ENCODE measurements around the gene PIGH.
"Not testable (repeated sequence)": the region's sequence is repeated elsewhere in the genome, so short reads cannot be mapped to it uniquely, and the experiment has no call there.

The PIGH gene

DNA sequence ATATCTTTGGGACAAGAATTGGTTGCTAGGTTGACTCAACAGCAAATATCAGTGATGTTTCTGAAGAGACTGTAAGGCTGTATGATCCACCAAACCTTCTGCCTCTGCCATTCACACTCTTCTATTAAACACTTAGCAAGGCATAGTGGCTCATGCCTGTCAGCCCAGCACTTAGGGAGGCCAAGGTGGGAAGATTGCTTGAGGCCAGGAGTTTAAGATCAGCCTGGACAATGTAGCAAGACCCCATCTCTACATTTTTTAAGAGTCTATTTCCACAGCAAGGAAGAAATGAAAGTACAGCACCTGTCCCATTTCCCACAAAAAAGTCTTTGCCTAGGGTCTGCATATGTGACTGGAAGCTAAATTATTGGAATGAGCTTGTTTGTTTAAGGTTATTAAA is 27.5 kb upstream of the PIGH start:
- H3K4me2 ChIP-seq (ENCODE audit: low read length), result no peak overlapping the region
- H3K79me1 ChIP-seq (ENCODE audit: low read length), result no peaks in the 10 kb centered on the region
- no peak overlapping the region for H4K12ac ChIP-seq (ENCODE audit: low read depth, low read length)
- H3K4me1 ChIP-seq (ENCODE audit: control insufficient read depth in 1 of 2, insufficient read depth in 2 of 2, low read length in 2 of 2), result no peaks in the 10 kb centered on the region
- no peak overlapping the region for H2BK120ac ChIP-seq (ENCODE audit: insufficient read depth, low read length, poor library complexity)
- peaks cover 0 to 2% of the 10 kb centered on the region in 2 experiments for H3K36me3 ChIP-seq (ENCODE audit: control insufficient read depth in 1 of 2, insufficient read depth in 2 of 2, low read length in 2 of 2)
- H2AFZ ChIP-seq (ENCODE audit: insufficient read depth, low read length, poor library complexity), result no peak overlapping the region
- DNase-seq, result no peak
- no peak overlapping the region for H3K4me3 ChIP-seq (ENCODE audit: low read depth, low read length)
- H3K27ac ChIP-seq (ENCODE audit: low read depth, low read length), result no peak overlapping the region
- no peak overlapping the region for H2AK5ac ChIP-seq (ENCODE audit: low read length)
- H3K4ac ChIP-seq (ENCODE audit: low read depth, low read length), result no peak overlapping the region
- H2BK12ac ChIP-seq (ENCODE audit: low read length), result no peak overlapping the region
- H4K8ac ChIP-seq (ENCODE audit: low read depth, low read length), result no peak overlapping the region
- no peak overlapping the region for H3K23ac ChIP-seq (ENCODE audit: low read length)
- no peaks in the 10 kb centered on the region for H3K79me2 ChIP-seq (ENCODE audit: control insufficient read depth, insufficient read depth, low read length, poor library complexity)
- H3K14ac ChIP-seq (ENCODE audit: low read length), result no peak overlapping the region
- no peaks in the 10 kb centered on the region for H3K9me3 ChIP-seq (ENCODE audit: insufficient read depth, low read depth, low read length)
- no peak overlapping the region for H3K9ac ChIP-seq (ENCODE audit: low read length)
- H2BK5ac ChIP-seq (ENCODE audit: low read depth, low read length, poor library complexity), result no peak overlapping the region
- no peak overlapping the region for H3K18ac ChIP-seq (ENCODE audit: low read length)
- H4K91ac ChIP-seq (ENCODE audit: low read depth, low read length), result no peak overlapping the region
- H3K27me3 ChIP-seq (ENCODE audit: insufficient read depth, low read length), result no peaks in the 10 kb centered on the region

DNA sequence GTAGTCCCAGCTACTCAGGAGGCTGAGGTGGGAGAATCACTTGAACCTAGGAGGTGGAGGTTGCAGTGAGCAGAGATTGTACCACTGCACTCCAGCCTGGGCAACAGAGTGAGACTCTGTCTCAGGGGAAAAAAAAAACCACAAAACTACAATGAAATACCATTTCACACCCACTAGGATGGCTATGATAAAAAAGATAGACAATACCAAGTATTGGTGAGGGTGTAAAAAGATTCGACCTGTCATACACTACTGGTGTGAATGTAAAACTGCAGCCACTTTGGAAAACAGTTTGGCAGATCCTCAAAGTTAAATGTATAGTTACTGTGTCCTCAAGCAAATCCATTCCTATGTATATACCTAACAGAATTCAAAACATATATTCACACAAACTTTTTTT is 26.1 kb upstream of the PIGH start:
- H3K4me3 ChIP-seq (ENCODE audit: low read depth, low read length); H3K9me3 ChIP-seq (ENCODE audit: insufficient read depth, low read depth, low read length); H3K27ac ChIP-seq (ENCODE audit: low read depth, low read length); H3K4ac ChIP-seq (ENCODE audit: low read depth, low read length); H2BK120ac ChIP-seq (ENCODE audit: insufficient read depth, low read length, poor library complexity); H3K36me3 ChIP-seq (ENCODE audit: control insufficient read depth in 1 of 2, insufficient read depth in 2 of 2, low read length in 2 of 2); DNase-seq; H3K4me1 ChIP-seq (ENCODE audit: control insufficient read depth in 1 of 2, insufficient read depth in 2 of 2, low read length in 2 of 2); H4K91ac ChIP-seq (ENCODE audit: low read depth, low read length); H2BK12ac ChIP-seq (ENCODE audit: low read length); H2AK5ac ChIP-seq (ENCODE audit: low read length); H3K4me2 ChIP-seq (ENCODE audit: low read length); H4K8ac ChIP-seq (ENCODE audit: low read depth, low read length); H3K27me3 ChIP-seq (ENCODE audit: insufficient read depth, low read length); H3K9ac ChIP-seq (ENCODE audit: low read length); H3K79me2 ChIP-seq (ENCODE audit: control insufficient read depth, insufficient read depth, low read length, poor library complexity); H3K18ac ChIP-seq (ENCODE audit: low read length); H3K23ac ChIP-seq (ENCODE audit: low read length); H3K14ac ChIP-seq (ENCODE audit: low read length); H4K12ac ChIP-seq (ENCODE audit: low read depth, low read length); H2AFZ ChIP-seq (ENCODE audit: insufficient read depth, low read length, poor library complexity); H2BK5ac ChIP-seq (ENCODE audit: low read depth, low read length, poor library complexity); H3K79me1 ChIP-seq (ENCODE audit: low read length): not testable (repeated sequence)
- WGBS (ENCODE audit: extremely low coverage, insufficient coverage, insufficient read length), result no CpG with 5 or more reads among the region's 1 CpG

- no peaks in the 10 kb centered on the region for H3K9me3 ChIP-seq (ENCODE audit: insufficient read depth, low read depth, low read length)
- H3K79me1 ChIP-seq (ENCODE audit: low read length), result peaks cover 3% of the 10 kb centered on the region
- no peaks in the 10 kb centered on the region for H3K27me3 ChIP-seq (ENCODE audit: insufficient read depth, low read length)
- H2BK5ac ChIP-seq (ENCODE audit: low read depth, low read length, poor library complexity), result no peak overlapping the region
- no peak overlapping the region for H2BK120ac ChIP-seq (ENCODE audit: insufficient read depth, low read length, poor library complexity)
- no CpG with 5 or more reads among the region's 2 CpGs for WGBS (ENCODE audit: extremely low coverage, insufficient coverage, insufficient read length)
- H2BK12ac ChIP-seq (ENCODE audit: low read length), result no peak overlapping the region
- no peak overlapping the region for H4K91ac ChIP-seq (ENCODE audit: low read depth, low read length)
- no peak overlapping the region for H3K9ac ChIP-seq (ENCODE audit: low read length)
- H3K4me2 ChIP-seq (ENCODE audit: low read length), result no peak overlapping the region
- no peak overlapping the region for H3K18ac ChIP-seq (ENCODE audit: low read length)
- H3K79me2 ChIP-seq (ENCODE audit: control insufficient read depth, insufficient read depth, low read length, poor library complexity), result peaks cover 3% of the 10 kb centered on the region
- H3K36me3 ChIP-seq (ENCODE audit: control insufficient read depth in 1 of 2, insufficient read depth in 2 of 2, low read length in 2 of 2), result peaks cover 0 to 2% of the 10 kb centered on the region in 2 experiments
- H3K4me3 ChIP-seq (ENCODE audit: low read depth, low read length), result no peak overlapping the region
- H3K4me1 ChIP-seq (ENCODE audit: control insufficient read depth in 1 of 2, insufficient read depth in 2 of 2, low read length in 2 of 2), result peaks cover 4 to 6% of the 10 kb centered on the region in 2 experiments
- H3K23ac ChIP-seq (ENCODE audit: low read length), result no peak overlapping the region
- H4K8ac ChIP-seq (ENCODE audit: low read depth, low read length), result no peak overlapping the region
- H3K27ac ChIP-seq (ENCODE audit: low read depth, low read length), result peak overlapping the region; percentile 39
- no peak overlapping the region for H4K12ac ChIP-seq (ENCODE audit: low read depth, low read length)
- H3K4ac ChIP-seq (ENCODE audit: low read depth, low read length), result no peak overlapping the region
- no peak overlapping the region for H2AK5ac ChIP-seq (ENCODE audit: low read length)
- H3K14ac ChIP-seq (ENCODE audit: low read length), result no peak overlapping the region
- peak in 1 of 2 donors; percentile 44 for DNase-seq
- no peak overlapping the region for H2AFZ ChIP-seq (ENCODE audit: insufficient read depth, low read length, poor library complexity)
Observed at GRCh38 chr14:67623114-67623513, 23.0 kb upstream of the PIGH start.

- H4K91ac ChIP-seq (ENCODE audit: low read depth, low read length), result no peak overlapping the region
- peaks cover 3% of the 10 kb centered on the region for H3K79me2 ChIP-seq (ENCODE audit: control insufficient read depth, insufficient read depth, low read length, poor library complexity)
- H2AK5ac ChIP-seq (ENCODE audit: low read length), result no peak overlapping the region
- no peak overlapping the region for H4K12ac ChIP-seq (ENCODE audit: low read depth, low read length)
- no peak overlapping the region for H3K9ac ChIP-seq (ENCODE audit: low read length)
- H3K27me3 ChIP-seq (ENCODE audit: insufficient read depth, low read length), result no peaks in the 10 kb centered on the region
- no peak overlapping the region for H2BK12ac ChIP-seq (ENCODE audit: low read length)
- H3K14ac ChIP-seq (ENCODE audit: low read length), result no peak overlapping the region
- H3K4me3 ChIP-seq (ENCODE audit: low read depth, low read length), result no peak overlapping the region
- H3K4me2 ChIP-seq (ENCODE audit: low read length), result no peak overlapping the region
- WGBS (ENCODE audit: extremely low coverage, insufficient coverage, insufficient read length), result no CpG with 5 or more reads among the region's 4 CpGs
- no peak overlapping the region for H3K18ac ChIP-seq (ENCODE audit: low read length)
- peaks cover 3% of the 10 kb centered on the region for H3K79me1 ChIP-seq (ENCODE audit: low read length)
- peaks cover 0 to 2% of the 10 kb centered on the region in 2 experiments for H3K36me3 ChIP-seq (ENCODE audit: control insufficient read depth in 1 of 2, insufficient read depth in 2 of 2, low read length in 2 of 2)
- no peak overlapping the region for H4K8ac ChIP-seq (ENCODE audit: low read depth, low read length)
- peak in 1 of 2 donors; percentile 20 for DNase-seq
- H2BK120ac ChIP-seq (ENCODE audit: insufficient read depth, low read length, poor library complexity), result no peak overlapping the region
- peak overlapping the region; percentile 39 for H3K27ac ChIP-seq (ENCODE audit: low read depth, low read length)
- no peaks in the 10 kb centered on the region for H3K9me3 ChIP-seq (ENCODE audit: insufficient read depth, low read depth, low read length)
- no peak overlapping the region for H3K4ac ChIP-seq (ENCODE audit: low read depth, low read length)
- H2BK5ac ChIP-seq (ENCODE audit: low read depth, low read length, poor library complexity), result no peak overlapping the region
- H2AFZ ChIP-seq (ENCODE audit: insufficient read depth, low read length, poor library complexity), result no peak overlapping the region
- H3K23ac ChIP-seq (ENCODE audit: low read length), result no peak overlapping the region
- peaks cover 4 to 6% of the 10 kb centered on the region in 2 experiments for H3K4me1 ChIP-seq (ENCODE audit: control insufficient read depth in 1 of 2, insufficient read depth in 2 of 2, low read length in 2 of 2)
Observed at GRCh38 chr14:67622675-67623074, 22.6 kb upstream of the PIGH start.

Data from trophoblast cell (in vitro differentiated cells and primary cell).